GM18499 (cell line): ENCODE data around the gene TMEM26.
A peak's percentile ranks its signal among the peaks of the same experiment; 100 is the strongest.
"Not testable (repeated sequence)": the region's sequence is repeated elsewhere in the genome, so short reads cannot be mapped to it uniquely, and the experiment has no call there.

Experiments
- ATAC-seq: cut with Tn5 transposase; IDR thresholded peaks from one replicate; pipeline ENCODE4 v1.9.1; 2021; ENCODE audit warnings: moderate number of reproducible peaks; ENCODE audit not compliant: insufficient read depth, unreplicated experiment

The TMEM26 gene

DNA sequence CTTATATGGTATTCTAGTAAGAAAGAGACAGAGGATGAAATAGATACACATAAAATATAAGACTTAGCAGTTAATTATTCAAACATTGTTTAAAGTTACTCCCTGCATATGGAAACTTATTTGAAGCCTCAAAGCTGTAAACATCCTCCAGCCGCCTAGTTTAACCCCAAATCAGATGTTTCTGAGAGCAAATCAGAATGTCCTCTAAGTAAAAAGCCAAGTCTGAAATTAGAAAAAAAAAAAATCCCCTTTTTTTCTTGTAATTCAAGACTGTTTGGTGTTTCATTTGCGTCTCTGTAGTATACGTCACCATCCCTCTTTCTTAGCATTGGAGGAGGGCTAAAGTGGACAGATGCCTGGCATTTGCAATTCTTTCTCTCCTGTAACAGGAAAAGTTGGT is 46.4 kb downstream of the TMEM26 start:
- no peak for ATAC-seq

DNA sequence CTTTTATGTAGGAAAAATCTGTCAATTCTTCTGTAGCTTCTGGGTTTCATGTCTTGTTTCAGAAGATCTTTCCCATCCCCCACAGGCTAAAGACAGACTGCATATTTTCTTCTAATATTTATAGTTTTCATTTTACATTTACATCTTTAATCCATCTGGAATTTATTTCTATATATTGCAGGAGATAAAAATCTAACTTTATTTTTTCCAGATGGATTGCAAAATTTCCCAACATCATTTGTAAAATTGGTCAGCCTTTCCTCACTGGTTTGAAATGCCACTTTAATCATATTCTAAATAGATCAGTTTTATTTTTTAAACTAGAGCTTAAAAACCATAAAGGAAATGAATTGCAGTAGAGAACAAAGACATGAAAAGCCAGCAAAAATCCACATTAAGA is 46.9 kb downstream of the TMEM26 start:
- ATAC-seq, result no peak

DNA sequence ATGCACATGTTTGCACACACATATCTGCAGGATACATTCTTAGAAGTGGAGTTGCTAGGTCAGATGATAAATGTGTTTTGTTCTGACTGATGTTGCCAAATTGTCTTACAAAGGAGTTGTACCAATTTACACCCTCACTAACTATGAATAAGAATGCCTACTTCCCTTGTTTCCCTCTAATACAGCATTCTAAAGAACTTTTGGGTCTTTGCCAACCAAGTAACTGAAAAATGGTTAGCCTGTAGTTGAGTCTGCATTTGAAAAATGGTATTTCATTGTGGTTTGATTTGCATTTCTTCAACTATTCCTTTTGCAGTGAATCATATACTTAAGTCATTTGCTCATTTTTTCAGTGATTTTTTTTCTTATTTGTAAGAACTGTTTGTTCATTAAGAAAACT is 48.4 kb downstream of the TMEM26 start:
- ATAC-seq, result no peak

DNA sequence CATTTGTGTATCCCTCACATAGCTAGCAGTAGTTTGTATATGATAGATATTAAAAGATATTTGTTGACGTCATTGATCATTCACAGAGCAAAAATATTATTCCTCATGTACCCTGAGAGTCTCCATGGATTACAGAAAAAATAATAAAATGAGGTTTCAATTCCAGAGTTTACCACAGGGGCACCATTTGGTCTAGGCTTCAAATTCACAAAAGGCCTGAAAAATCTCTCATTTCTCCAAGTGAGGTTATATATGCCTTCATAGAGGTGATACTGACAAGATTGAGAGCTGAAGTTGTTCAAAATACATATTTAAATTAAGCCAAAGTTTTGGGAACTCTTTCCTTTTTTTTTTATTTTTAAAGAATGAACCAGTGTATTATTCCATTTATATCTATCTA is 52.7 kb downstream of the TMEM26 start:
- no peak for ATAC-seq

DNA sequence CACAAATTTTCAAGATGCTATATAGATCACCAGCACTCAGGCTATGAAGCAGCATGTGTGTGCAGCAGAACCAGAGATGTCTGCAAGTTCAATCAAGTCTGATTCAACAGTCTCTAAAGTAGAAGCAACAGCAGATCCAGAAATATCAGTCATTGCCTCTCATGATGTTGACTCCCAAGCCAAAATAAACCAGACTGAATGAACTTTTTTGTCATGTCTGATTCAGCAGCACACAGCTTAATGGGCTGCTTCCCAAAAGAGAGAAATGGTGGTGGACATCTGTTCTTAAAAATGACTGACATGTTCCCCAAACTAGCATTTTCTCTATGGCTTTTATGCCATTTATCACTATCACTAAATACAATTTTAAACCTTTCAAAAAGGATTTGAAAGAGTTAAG is 53.8 kb downstream of the TMEM26 start:
- ATAC-seq, result no peak

DNA sequence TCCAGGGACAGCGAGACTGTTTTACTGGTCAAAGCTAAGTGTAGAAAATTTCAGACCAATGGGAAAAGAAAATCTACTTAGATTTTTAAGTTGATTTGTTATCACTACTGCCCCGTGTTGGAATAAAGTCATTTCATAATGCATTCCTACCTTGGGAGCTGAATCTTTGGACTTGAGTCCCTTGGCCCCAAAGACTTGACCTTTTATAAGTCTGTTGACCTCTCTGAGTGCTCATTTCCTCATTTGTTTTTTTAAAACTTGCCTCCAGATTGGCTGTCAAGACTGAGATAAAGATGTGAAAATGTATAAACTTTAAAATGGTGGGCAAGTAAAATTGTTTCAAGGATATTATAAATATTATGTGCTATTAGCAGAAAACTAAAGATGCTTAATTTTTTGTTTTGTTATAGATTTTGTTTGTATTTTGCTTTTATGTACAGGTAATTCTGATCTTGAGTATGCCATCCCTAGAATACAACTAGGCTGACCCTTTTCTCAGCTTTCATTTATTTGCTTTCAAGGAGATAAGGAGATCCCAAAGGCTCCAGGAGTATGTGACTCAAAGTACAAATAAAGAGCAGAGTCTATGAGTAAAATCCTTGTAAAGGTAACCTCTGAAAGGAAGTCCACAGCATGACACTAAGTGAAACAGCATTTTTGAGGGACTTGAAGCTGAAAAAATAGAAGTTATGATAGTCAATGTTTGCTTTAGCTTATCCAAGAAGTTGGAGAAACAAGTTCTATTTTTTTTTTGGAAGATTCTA is 54.6 kb downstream of the TMEM26 start:
- ATAC-seq, result no peak

DNA sequence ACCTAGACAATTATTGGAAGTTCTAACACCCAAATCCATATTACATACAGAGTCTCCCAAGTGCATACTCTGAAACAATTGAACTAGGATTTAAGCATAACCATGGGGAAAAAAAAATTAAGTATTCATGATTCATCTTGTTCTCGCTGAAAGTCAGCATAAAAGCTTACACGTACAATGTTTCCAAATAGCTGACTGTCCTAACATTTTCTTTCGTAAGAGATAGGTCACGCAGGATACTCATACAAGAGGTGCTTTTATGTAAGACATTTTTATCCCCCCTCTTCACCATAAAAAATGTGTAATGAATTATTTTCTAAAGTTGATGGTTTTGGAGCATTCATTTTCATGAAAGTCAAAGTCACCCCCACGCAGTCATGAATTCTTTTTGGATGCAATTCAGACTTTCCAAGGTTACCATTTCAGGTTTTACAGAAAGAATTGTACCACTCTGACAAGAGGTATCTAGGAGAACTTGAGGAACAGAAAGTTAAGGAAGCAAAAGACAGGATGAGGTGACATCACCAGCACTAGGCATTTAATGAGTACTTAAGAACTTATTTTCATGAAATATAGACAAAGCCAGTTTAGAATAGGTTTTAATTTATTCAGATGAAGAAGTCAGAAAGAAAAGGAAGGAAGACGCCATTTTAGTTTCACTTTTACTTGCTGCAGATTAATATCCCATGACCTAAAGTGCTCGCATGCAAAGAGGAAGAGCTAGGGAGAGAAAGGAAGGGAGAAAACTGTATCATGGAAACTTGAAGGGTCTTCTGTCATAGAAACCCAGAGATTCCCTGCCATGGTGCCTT is 55.8 kb downstream of the TMEM26 start:
- no peak for ATAC-seq

DNA sequence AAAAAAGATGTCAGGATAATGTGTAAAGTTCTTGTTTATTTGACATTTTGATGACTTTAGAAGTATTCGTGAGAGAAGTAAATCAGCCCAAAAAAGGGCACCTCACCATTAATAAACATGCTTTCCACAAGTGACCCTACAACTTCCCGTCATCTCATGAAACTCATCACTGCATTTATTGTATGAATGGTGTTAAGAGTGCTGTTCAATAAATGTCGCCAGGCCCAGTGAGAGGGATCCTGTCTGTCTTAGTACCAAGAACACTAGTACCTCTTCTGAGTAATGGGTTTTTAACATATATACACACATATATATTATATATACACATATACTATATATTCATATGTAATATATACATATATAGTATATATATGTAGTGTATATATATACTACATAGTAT is 61.9 kb downstream of the TMEM26 start:
- ATAC-seq, result no peak

DNA sequence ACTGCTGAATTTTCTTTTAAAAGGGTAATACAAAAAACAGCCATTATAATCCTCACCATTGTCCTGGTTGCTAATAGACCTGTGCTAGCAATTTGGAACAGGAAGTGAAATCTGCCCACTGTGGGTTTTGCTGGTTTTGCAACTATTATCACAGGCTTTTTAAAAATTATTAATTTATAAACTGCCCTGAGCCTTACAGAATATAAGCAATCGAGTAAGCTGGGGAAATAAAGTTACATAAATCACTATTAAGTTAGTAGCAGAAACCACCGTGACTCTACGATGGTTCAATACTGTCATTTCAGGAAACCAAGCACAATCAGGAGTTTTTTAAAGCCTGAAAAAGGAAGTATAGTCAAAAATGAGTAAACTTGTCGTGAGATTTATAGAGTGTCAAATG is 62.3 kb downstream of the TMEM26 start:
- ATAC-seq, result peak; percentile 85

DNA sequence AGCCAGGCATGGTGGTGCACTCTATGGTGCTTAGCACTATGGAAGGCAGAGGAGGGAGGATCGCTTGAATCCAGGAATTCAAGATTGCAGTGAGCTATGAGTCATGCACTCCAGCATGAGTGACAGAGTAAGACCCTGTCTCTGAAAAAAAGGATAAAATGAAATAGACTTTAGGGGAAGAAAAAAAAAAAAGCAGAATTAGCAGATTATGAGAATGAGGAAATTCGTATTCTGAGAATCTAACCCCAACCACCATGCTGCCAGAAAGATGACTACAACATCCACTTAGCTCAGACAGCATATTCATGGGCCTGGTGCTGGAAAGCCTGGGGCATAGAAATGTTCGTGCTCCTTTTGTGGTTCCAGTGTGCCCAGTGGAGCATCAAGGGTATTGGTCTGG is 63.3 kb downstream of the TMEM26 start:
- ATAC-seq, result no peak

DNA sequence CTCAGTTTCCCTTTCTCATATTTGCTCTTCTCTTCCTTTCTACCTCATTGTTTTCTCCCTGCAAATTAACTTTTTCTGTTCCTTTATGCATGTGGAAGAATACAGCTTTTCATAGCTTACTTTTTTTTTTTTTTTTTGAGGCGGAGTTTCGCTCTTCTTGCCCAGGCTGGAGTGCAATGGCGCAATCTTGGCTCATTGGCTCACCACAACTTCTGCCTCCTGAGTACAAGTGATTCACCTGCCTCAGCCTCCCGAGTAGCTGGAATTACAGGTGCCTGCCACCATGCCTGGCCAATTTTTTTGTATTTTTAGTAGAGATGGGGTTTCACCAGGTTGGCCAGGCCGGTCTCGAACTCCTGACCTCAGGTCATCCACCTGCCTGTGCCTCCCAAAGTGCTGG is 64.2 kb downstream of the TMEM26 start:
- ATAC-seq, result not testable (repeated sequence)

DNA sequence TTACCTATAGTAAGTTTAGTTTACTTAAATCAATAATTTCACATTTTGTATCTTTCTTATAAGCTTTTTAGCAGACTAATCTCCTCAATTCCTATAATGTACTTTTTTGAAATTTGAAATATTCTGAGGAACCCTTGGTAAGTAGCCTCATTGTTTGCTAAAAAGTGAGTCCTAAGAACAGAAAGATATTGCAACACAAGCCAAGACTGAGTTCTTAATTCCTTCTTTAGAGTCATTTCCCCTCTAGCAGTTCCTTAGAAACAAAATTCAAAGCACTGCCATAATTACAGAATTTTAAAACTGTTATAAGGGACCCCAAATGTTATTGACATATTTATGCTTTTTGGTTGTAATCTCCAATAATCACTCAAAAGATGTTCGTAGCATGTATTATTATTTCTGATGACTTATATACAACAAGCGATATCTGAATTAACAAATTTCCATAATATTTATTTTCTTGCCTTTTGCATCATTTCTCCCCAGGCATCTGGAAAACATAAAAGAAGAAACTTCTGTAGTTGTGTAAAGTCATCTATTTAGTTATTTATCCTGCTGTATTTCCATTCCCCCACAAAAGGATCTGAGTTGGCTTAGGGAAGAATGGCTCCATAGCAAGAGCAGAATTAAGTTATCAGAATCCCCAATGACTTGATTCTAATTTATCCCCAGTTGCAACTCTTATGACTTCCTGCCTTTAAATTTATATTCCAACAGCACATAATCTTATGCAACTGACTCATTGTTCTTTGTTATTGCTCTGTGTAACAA is 67.8 kb downstream of the TMEM26 start:
- ATAC-seq, result no peak

DNA sequence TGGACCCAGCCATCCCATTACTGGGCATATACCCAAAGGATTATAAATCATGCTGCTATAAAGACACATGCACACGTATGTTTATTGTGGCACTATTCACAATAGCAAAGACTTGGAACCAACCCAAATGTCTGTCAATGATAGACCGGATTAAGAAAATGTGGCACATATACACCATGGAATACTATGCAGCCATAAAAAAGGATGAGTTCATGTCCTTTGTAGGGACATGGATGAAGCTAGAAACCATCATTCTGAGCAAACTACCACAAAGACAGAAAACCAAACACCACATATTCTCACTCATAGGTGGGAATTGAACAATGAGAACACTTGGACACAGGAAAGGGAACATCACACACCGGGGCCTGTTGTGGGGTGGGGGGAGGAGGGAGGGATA is 72.0 kb downstream of the TMEM26 start:
- ATAC-seq, result not testable (repeated sequence)

DNA sequence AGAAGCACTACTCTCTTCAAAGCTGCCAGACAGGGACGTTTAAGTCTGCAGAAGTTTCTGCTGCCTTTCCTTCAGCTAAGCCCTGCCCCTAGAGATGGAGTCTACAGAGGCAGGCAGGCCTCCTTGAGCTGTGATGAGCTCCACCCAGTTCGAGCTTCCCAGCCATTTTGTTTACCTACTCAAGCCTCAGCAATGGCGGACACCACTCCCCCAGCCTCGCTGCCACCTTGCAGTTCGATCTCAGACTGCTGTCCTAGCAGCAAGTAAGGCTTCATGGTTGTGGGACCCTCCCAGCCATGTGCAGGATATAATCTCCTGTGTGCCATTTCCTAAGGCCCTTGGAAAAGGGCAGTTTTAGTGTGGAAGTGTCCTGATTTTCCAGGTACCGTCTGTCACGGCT is 74.3 kb downstream of the TMEM26 start:
- no peak for ATAC-seq

DNA sequence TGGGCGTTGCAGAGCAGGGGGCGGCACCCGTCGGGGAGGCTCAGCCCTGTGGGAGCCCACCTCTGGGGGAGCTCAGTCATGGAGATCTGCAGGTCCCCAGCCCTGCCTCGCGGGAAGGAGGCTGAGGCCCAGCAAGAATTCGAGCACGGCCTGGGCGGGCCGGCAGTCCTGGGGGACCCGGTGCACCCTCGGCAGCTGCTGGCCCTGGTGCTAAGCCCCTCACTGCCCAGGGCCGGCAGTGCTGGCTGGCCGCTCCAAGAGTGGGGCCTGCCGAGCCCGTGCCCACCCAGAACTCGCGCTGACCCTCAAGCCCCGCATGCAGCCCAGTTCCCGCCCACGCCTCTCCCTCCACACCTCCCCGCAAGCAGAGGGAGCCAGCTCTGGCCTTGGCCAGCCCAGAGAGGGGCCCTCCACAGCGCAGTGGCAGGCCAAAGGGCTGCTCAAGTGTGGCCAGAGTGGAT is 76.2 kb downstream of the TMEM26 start:
- ATAC-seq, result no peak

DNA sequence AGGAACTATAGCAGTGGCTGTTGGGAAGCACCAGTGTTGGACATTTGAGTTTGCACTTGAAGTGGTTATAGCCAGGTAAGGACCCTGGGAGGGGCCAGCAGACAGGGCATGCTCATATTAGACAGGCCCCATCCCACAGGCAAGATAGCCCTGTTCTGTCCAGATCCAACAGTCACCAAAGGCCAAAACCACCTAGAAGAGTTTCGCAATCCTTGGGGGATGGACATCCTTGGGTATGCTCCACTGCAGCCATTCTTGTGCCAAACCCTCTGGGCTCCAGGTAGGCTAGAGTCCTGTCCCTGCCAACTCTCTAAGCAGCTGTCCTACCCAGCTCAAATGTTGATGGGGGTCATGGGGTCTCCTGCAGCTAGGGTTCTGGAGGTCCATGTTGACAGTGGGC is 76.8 kb downstream of the TMEM26 start:
- no peak for ATAC-seq

DNA sequence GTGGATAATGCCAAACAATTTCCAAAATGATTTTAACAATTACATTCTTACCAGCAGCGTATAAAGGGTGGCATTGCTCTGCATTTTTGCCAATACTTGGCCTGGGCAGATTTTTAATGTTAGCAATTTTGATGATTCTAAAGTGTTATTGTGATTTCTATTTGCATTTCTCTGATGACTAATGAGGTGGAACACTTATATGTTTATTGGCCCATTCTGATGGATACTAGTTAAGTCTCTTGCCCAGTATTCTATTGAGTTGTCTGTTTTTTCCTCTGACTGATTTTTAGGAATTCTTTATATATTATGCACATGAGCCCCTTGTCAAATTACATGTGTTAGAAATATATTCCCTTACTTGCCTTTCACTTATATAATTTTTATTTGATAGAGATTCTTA is 86.8 kb downstream of the TMEM26 start:
- ATAC-seq, result no peak

DNA sequence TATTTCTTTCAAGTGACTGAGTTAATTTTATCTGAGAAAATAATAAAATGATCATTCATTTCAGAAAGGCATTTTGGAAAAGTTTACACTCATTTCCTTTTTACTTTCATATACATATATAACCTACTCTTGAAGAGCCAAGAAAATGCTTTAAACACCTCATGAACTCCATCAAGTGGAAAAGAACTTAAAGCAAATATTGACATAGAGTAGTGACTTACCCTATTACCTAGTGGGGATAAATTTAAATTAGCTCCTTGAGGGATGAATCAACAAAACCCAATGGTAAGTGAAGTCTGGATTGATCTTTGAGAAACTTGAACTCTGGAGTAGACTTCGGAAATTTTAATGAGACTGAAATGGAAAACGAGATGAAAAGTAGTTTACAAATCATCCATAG is 88.6 kb downstream of the TMEM26 start:
- ATAC-seq, result no peak

DNA sequence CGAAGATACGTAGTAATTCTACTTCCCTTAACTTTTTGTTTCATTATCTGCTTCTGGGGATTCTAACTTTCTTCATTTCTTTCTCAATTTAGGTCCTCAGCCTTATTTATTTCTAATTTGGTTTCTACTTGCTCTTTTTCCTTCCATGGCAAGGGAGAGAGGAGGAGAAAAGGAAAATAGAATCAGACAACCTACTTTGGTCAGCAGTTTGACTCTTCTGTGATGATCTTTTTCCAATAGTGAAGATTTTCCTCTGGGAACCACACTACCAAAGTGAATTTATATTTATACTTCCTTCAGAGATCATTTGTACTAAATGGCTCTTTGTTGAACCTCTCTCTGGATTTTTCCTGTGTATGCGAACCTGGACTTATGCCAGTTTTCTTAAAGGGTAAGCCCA is 90.2 kb downstream of the TMEM26 start:
- ATAC-seq, result no peak

DNA sequence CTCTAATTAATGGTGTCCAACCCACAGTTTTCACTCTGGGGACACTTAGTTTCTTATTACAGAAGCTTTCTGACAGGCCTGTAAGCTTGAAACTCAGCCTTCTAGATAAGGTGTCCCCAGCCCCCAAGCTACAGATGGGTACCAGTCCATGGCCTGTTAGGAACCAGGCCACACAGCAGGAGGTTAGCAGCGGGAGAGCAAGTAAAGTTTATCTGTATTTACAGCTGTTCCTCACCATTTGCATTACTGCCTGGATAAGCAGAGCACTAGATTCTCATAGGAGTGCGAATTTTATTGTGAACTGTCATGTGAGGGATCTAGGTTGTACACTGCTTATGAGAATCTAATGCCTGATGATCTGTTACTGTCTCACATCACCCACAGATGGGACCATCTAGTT is 93.7 kb downstream of the TMEM26 start:
- ATAC-seq, result no peak

DNA sequence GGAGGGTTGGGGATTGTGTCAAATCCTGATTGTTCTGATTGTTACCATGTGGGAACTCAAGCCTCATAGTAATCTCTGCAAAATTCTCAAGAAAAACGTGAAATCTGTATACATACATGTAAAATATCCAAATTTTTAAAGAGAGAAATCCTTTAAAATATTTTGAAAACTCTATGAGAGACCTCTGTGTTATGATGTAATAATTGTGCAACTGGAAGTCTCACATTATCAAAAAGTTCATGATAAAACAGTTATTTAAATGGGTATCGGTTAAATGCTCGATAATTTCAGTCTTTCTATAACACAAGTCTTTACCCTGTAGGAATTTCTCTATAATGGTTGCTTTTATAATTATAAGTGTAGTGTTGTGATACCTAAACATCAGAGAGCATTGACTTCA is 95.5 kb downstream of the TMEM26 start:
- ATAC-seq, result no peak
